ENCODE data around the gene BTBD9.

DNA sequence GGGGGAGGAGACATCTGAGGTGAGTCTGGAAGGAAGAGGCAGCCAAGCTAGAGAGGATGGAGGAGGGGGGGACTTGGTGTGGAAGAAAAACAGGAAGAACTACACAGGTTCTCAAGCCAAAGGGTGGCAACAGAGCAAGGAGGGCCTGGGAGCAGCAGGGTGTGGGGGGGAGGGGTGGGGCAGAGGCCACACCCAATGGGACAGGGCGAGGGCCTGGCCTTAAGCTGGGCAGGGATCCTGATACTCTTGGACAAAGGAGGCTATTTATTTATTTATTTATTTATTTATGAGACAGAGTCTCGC lies 461.2 kb downstream of the BTBD9 start:
- TF ChIP-seq YY1 (IDR thresholded peaks at IDR 0.05; ENCODE audit: insufficient read depth, insufficient read length) (no peak), ZNF274 (IDR thresholded peaks at IDR 0.05; ENCODE audit: low read depth, low read length) (no peak)

All from NT2/D1 (cell line).